Subcutaneous adipose tissue (tissue), 4 donors: Measurements from ENCODE around the gene FGD2. TPM values are rescaled to one million over a fixed set of nuclear protein-coding genes. Genes with fewer than 3 reads are reported as not detected.

Source experiments
- total RNA-seq, 4 donors: library from RNA; depleted of rRNA; stranded (reverse); fragments of >200 nt; gene quantifications; one replicate each; pipeline ENCODE4 v1.1.0, GENCODE V29; 2016
- TF ChIP-seq, protein P1 (sequence below): fragments of 450-650 bp; IDR thresholded peaks from one replicate; pipeline ENCODE4 v1.5.1; 2016; ENCODE audit warnings: low read depth, mild to moderate bottlenecking, control low read depth, antibody characterized with exemption, moderate library complexity

Gene FGD2, protein sequence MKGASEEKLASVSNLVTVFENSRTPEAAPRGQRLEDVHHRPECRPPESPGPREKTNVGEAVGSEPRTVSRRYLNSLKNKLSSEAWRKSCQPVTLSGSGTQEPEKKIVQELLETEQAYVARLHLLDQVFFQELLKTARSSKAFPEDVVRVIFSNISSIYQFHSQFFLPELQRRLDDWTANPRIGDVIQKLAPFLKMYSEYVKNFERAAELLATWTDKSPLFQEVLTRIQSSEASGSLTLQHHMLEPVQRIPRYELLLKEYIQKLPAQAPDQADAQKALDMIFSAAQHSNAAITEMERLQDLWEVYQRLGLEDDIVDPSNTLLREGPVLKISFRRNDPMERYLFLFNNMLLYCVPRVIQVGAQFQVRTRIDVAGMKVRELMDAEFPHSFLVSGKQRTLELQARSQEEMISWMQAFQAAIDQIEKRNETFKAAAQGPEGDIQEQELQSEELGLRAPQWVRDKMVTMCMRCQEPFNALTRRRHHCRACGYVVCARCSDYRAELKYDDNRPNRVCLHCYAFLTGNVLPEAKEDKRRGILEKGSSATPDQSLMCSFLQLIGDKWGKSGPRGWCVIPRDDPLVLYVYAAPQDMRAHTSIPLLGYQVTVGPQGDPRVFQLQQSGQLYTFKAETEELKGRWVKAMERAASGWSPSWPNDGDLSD
- 100 to 1,000 TPM in 1 of 4 donors, 10 to 100 TPM in 3; 37.3 to 102 (median 54.3) TPM for total RNA-seq

DNA sequence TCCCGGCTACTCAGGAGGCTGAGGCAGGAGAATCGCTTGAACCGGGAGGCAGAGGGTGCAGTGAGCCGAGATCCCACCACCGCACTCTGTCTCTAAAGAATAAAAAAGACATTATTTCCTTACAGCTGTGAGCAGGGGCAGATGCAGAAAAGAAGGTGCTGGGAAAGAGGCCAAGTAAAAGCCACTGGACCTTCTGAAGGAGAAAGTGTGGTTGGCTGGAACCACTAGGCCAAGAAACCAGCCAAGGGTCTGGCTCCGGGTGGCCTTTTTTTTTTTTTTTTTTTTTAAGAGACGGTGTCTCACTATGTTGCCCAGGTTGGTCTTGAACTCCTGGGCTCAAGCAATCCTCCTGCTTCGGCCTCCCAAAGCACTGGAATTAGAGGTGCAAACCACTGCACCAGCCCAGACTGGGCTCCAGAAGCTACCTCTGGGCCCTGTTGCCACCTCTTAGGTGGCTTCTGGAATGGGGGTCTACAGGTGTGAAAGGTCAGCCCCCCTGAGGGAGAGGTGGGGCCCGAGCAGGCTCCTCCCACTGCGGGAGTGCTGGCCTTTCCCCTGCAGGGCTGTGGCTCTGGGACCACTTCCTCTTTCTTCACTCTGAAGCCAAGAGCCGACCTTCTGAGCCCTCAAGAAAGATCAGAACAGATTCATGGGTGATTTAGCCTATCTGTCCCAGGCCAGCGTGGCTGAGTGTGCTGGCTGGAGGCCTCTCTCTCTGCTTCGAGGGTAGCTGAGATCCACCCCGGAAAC lies at the start of gene FGD2:
Gene FGD2 (plus strand): TSS at position 595 of the 750 bp plus-strand sequence. CDS start 163 bp downstream, outside the sequence.
- TF ChIP-seq, protein P1, sequence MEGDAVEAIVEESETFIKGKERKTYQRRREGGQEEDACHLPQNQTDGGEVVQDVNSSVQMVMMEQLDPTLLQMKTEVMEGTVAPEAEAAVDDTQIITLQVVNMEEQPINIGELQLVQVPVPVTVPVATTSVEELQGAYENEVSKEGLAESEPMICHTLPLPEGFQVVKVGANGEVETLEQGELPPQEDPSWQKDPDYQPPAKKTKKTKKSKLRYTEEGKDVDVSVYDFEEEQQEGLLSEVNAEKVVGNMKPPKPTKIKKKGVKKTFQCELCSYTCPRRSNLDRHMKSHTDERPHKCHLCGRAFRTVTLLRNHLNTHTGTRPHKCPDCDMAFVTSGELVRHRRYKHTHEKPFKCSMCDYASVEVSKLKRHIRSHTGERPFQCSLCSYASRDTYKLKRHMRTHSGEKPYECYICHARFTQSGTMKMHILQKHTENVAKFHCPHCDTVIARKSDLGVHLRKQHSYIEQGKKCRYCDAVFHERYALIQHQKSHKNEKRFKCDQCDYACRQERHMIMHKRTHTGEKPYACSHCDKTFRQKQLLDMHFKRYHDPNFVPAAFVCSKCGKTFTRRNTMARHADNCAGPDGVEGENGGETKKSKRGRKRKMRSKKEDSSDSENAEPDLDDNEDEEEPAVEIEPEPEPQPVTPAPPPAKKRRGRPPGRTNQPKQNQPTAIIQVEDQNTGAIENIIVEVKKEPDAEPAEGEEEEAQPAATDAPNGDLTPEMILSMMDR: no peak

DNA sequence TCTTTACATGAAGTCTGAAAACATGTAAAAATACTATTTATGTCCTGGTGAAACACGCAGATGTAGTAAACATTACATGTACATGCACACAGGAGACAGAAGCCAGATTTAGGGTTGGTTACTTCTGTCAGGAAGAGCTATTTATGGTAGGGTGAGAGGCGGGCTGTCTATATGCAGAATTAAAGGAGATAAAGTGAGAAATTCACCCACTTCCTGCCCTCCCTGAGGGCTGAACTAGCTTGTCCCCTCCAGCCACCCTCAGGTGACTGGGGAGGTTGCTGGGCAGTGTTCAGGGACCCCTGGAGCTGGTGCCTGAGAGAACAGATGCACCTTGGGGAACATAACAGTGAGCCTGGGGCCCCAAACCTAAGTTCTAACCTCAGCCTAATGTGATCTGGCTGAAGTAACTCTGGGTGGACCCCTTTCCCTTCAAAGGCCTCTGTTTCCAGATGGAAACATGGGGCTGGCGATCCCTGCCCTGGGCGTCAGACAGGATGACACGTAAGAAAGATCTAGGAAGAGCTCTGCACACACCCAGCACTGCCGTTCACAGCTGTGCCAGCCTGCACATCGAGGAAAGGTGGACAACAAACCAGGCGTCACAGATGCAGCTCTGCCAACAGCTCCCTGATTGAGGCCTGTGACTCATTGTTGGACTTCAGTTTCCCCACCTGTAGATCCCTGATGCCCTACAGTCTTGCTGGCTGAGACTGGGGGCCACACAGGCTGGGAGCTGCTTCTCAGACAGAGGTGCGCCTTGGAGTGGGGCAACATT lies 49.6 kb upstream of the FGD2 start:
- TF ChIP-seq, protein P1: no peak

DNA sequence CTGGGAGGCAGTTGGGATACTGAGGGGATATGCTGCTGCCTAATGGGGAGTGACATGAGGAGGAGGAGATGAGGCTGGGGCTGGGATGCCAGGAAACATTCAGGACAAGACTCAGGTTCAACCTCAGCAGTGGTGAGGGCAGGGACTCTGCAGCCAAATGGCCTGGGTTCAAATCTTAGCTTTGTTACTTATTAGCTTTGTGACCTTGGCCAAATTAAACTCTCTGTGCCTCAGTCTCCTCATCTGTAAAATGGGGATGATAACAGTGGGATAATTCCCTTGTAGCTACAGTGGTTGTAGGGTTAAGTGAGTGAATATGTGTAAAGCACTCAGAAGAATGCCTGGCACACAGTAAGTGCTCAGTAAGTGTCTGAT lies 49.0 kb upstream of the FGD2 start:
- TF ChIP-seq, protein P1: no peak

DNA sequence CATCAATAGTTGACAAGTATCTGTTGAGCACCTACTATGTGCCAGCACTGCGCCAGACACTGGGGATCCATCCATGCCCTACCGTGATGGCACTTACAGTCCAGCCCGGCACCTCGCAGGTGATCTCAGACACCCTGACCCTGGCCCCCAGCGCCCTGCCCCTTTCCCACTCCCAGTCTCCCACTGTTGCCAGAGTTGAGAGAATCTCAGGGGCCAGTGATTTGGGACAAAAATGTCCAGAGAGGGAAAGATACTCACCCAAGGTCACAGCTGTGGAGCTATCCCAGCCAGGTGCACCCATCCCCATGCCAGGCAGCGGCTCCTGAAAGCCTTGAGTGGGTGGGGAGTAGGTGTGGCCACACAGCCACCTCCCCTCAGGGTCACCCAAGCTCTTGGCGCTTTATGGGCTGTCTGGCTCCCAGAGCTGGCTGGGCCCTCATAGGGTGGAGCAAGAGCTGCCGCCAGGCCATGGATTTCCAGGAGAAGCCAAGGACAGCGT lies 47.6 kb upstream of the FGD2 start:
- TF ChIP-seq, protein P1: no peak

DNA sequence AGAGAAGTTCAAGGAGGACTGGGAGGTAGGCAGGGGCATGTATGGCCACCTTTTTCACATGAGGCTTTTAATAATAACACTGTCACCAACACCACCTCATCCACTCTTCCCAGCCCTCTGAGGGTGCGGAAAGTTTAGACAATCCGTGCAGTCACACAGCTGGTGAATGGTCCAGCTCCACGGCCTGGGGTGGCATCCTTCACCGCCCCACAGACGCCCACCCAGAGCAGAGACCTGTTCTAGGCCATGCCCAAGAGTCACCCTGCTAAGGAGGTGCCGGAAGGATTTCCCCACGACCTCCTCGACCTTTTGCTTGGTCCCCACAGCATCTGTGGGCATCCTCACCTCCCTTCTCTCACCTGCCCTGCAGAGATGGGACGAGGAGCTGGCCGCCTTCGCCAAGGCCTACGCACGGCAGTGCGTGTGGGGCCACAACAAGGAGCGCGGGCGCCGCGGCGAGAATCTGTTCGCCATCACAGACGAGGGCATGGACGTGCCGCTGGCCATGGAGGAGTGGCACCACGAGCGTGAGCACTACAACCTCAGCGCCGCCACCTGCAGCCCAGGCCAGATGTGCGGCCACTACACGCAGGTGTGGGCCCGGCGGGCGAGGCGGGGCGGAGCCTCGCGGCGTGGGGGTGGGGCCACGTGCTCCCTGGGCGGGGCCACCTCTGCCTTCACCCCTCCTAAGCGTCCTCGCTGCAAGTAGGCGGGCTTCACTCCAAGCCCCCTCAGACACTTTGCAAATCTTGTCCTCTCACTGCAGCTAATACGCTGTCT lies 46.5 kb upstream of the FGD2 start:
- TF ChIP-seq, protein P1: no peak

DNA sequence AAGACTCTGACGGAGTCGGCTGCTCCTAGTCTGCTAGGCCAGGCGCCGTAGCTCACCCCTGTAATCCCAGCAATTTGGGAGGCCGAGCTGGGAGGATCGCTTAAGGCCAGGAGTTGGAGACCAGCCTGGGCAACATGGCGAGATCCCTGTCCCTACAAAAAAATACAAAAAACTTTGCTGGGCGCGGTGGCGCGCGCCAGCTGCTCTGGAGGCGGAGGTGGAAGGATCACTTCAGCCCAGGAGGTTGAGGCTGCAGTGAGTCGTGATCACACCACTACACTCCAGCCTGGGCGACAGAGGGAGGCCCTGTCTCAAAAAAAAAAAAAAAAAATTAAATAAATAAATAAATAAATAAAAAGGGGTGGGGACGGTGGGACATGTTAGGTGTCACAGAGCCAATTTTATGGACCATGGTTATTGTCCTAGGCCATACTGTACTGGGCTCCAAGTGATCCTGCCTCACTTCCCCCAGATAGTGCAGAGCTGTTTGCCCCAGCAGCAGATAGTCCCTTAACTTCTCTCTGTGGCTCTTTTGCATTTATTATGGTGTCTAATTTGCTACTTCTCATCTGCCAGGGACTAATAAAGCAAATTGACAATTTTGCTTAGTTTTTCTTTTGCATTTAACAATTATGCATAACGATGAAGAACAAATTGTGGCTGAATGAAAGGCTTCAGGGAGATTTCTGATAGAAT lies 45.8 kb upstream of the FGD2 start:
- TF ChIP-seq, protein P1: no peak
